GM12878 (cell line): ENCODE results near the gene HOXB2.

Experiments used
- CTCF ChIP-seq, 3 experiments: IDR thresholded peaks in 2 of 3; conservative IDR thresholded peaks in 1 of 3; 2 replicates each; pipeline ENCODE4 v1.5.1; 2011; ENCODE audit warnings: low read depth in 3 of 3, low read length in 3 of 3, mild to moderate bottlenecking in 3 of 3, control low read depth in 2 of 3, moderate library complexity in 2 of 3, inconsistent platforms in 1 of 3, mixed read lengths in 1 of 3; ENCODE audit not compliant: control insufficient read depth in 2 of 3, insufficient read depth in 1 of 3; ENCODE audit errors: extremely low read depth in 1 of 3
- EED ChIP-seq: sonication (generic); IDR thresholded peaks from 2 replicates; pipeline ENCODE4 v1.6.1; 2016; ENCODE audit warnings: antibody characterized with exemption, low read depth
- POLR2A ChIP-seq: IDR thresholded peaks from 2 replicates; pipeline ENCODE4 v1.6.1; 2011; ENCODE audit warnings: low read depth, mild to moderate bottlenecking, low read length
- POLR2AphosphoS5 ChIP-seq: IDR thresholded peaks from 2 replicates; pipeline ENCODE4 v1.6.1; 2011; ENCODE audit warnings: mild to moderate bottlenecking, low read length, inconsistent platforms
- POU2F2 ChIP-seq: IDR thresholded peaks from 3 replicates; pipeline ENCODE4 v1.6.1; 2011; ENCODE audit warnings: low read depth, mild to moderate bottlenecking, low read length, borderline replicate concordance
- REST ChIP-seq: IDR thresholded peaks from 2 replicates; pipeline ENCODE4 v1.6.1; 2012; ENCODE audit warnings: mild to moderate bottlenecking, low read depth, low read length
- SMAD1 ChIP-seq: fragments of 450-650 bp; IDR thresholded peaks from 2 replicates; pipeline ENCODE4 v1.6.1; 2018; ENCODE audit warnings: mild to moderate bottlenecking, low read depth; ENCODE audit not compliant: partially characterized antibody
- SMC3 ChIP-seq: IDR thresholded peaks from 2 replicates; pipeline ENCODE4 v1.6.1; 2011; ENCODE audit warnings: low read length, improper control_type of control experiment, borderline replicate concordance
- ZNF274 ChIP-seq: IDR thresholded peaks from one replicate; pipeline ENCODE4 v1.8.0; 2011; ENCODE audit not compliant: insufficient read length, insufficient read depth

- 0 out of 3 replicates have a peak, but pooled peaks have one; percentile 7 for TF ChIP-seq POU2F2
- TF ChIP-seq SMAD1: no peak
- no peak for TF ChIP-seq EED
- TF ChIP-seq SMC3: no peak
- no peak for TF ChIP-seq ZNF274
- TF ChIP-seq POLR2AphosphoS5: no peak; the same call in 1 of the 2 replicates
- TF ChIP-seq CTCF (IDR thresholded peaks at IDR 0.05 in 2 of 3, conservative IDR thresholded peaks at IDR 0.05 in 1 of 3; ENCODE audit: control insufficient read depth in 2 of 3, extremely low read depth in 1 of 3, insufficient read depth in 1 of 3, low read depth in 3 of 3, low read length in 3 of 3): no peak
- TF ChIP-seq REST: no peak
- 0 out of 2 replicates have a peak, but pooled peaks have one; percentile 34 for TF ChIP-seq POLR2A
Measured at GRCh38 chr17:48541577-48542113, 3.3 kb downstream of the HOXB2 start.
